Measurements from ENCODE around the gene CCDC47. TPM values are rescaled to one million over a fixed set of nuclear protein-coding genes. Genes with fewer than 3 reads are reported as not detected.

CCDC47 gene
- total RNA-seq, 1 donor from 2014 or later, result 55.9 TPM

DNA sequence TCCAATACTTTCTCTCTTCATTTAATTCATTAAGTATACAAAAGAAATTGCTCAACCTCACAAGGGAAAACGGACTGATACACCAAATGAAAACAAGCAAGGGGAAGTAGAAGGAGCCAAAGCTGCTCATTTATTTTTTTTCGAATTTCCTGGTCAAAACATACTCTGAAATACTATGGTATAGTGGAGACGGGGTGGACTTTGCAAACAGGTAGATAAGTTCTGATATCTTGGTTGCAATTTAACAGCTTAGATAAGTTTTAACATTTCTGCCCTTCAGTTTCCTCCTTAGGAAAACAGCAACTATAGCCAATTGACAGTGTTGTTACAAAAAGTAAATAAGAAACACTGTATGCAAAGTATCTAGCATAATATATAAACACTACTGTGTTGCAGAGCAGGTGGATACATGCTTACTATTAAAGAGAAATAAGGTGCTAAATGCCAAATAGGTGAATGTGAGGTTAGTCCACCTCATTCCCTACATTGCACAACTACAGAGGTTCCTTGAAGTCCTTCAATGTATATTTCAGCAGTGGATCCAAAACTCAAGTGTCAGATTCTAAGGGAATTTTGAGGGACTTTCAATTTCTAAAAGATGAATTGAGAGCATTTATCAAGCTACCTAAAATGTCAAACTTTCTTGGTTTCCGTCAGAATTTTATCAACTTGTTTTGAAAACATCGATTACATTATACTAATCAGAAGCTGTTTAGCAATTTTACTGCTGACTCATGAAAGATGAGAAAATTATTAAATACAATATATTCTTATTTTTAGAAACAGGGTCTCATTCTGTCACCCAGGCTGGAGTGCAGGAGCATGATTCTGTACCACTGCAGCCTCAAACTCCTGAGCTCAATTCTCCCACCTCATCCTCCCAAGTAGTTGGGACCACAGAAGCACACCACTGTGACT lies 11.0 kb downstream of the CCDC47 start:
- H3K27ac Mint-ChIP-seq, result no peak overlapping the region
- peaks cover 25% of the 10 kb centered on the region for H3K36me3 Mint-ChIP-seq
- H3K9me3 Mint-ChIP-seq, result no peaks in the 10 kb centered on the region
- TF ChIP-seq, protein P1, sequence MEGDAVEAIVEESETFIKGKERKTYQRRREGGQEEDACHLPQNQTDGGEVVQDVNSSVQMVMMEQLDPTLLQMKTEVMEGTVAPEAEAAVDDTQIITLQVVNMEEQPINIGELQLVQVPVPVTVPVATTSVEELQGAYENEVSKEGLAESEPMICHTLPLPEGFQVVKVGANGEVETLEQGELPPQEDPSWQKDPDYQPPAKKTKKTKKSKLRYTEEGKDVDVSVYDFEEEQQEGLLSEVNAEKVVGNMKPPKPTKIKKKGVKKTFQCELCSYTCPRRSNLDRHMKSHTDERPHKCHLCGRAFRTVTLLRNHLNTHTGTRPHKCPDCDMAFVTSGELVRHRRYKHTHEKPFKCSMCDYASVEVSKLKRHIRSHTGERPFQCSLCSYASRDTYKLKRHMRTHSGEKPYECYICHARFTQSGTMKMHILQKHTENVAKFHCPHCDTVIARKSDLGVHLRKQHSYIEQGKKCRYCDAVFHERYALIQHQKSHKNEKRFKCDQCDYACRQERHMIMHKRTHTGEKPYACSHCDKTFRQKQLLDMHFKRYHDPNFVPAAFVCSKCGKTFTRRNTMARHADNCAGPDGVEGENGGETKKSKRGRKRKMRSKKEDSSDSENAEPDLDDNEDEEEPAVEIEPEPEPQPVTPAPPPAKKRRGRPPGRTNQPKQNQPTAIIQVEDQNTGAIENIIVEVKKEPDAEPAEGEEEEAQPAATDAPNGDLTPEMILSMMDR (IDR thresholded peaks at IDR 0.05; ENCODE audit: unreplicated experiment), result no peak
- H3K27me3 Mint-ChIP-seq (ENCODE audit: low read depth), result no peaks in the 10 kb centered on the region
- no peak for DNase-seq (ENCODE audit: low spot score in 2 of 2, unreplicated experiment in 2 of 2)
- H3K4me3 Mint-ChIP-seq, result no peak overlapping the region
- no peaks in the 10 kb centered on the region for H3K4me1 Mint-ChIP-seq

DNA sequence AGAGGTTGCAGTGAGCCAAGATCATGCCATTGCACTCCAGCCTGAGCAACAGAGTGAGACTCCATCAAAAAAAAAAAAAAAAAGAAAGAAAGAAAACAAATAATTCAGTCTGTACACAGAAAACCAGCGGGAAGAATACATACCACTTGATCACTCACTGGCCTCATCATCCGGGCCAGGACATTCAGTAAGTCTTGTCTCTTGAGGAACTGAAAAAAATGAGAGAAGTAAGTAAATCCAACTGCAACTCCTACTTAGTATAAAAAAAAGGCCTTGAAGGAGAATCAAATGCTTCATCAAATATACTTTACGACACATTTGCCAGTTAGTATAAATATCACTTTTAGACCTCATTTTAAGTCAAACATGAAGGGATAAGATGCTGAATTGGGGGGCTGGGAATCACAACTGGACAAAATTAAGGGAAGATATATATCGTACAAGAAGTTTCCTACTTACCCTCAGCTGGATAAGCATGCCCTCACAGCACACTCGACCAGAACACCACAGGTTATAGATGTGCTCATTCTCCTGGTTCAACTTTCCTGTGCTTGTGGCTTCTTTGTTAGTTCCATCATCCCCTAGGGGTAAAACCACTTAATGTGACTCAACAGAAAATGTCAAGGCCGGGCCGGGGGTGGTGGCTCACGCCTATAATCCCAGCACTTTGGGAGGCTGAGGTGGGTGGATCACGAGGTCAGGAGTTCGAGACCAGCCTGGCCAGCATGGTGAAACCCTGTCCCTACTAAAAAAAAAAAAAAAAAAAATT lies 12.4 kb downstream of the CCDC47 start:
- no peak overlapping the region for H3K27ac Mint-ChIP-seq
- H3K4me1 Mint-ChIP-seq, result no peaks in the 10 kb centered on the region
- no peak overlapping the region for H3K4me3 Mint-ChIP-seq
- H3K9me3 Mint-ChIP-seq, result no peaks in the 10 kb centered on the region
- DNase-seq (ENCODE audit: low spot score in 2 of 2, unreplicated experiment in 2 of 2), result no peak
- H3K27me3 Mint-ChIP-seq (ENCODE audit: low read depth), result no peaks in the 10 kb centered on the region
- TF ChIP-seq, protein P1 (IDR thresholded peaks at IDR 0.05; ENCODE audit: unreplicated experiment), result no peak
- H3K36me3 Mint-ChIP-seq, result peaks cover 32% of the 10 kb centered on the region

DNA sequence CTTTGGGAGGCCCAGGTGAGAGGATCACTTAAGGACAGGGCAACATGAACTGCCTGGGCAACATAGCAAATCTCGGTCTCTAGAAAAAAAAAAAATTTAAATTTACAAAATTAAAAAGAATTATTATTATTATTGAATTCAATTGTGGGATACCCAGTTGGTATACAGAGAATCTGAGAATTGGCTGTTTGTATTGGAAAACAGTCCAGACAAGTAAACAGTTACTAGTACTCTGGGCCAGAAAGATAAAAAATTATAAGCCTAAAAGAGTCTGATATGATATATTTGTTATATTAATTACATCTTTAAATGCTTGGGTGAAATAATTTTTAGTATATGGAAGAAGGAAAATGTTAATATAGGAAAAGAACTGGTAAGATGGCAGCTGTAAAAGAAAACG lies 15.0 kb downstream of the CCDC47 start:
- peaks cover 33% of the 10 kb centered on the region for H3K36me3 Mint-ChIP-seq
- no peak for DNase-seq (ENCODE audit: low spot score in 2 of 2, unreplicated experiment in 2 of 2)
- H3K9me3 Mint-ChIP-seq, result no peaks in the 10 kb centered on the region
- TF ChIP-seq, protein P1 (IDR thresholded peaks at IDR 0.05; ENCODE audit: unreplicated experiment), result no peak
- H3K27me3 Mint-ChIP-seq (ENCODE audit: low read depth), result no peaks in the 10 kb centered on the region
- no peak overlapping the region for H3K27ac Mint-ChIP-seq
- no peaks in the 10 kb centered on the region for H3K4me1 Mint-ChIP-seq
- no peak overlapping the region for H3K4me3 Mint-ChIP-seq

DNA sequence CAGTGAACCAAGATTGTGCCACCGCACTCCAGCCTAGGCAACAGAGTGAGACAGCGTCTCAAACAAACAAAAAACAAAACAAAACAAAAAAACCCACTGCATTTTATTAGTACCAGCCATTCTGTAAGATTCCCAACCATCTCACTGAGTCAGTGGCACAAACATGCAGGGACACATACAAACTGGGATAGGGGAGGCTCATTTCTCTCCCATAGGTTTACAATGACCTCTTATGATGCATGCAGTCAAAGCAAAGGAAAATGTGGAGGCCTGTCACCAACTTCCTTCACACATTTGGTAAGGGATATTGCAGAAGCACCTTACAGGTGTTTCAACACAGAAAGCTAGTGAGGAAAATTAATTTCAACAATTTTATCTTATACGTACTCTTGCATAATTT lies 19.4 kb downstream of the CCDC47 start:
- Mint-ChIP-seq H3K27me3 (ENCODE audit: low read depth) (no peaks in the 10 kb centered on the region), H3K27ac (no peak overlapping the region), H3K9me3 (no peaks in the 10 kb centered on the region), H3K36me3 (peaks cover 32% of the 10 kb centered on the region), H3K4me1 (no peaks in the 10 kb centered on the region), H3K4me3 (no peak overlapping the region)
- TF ChIP-seq, protein P1 (IDR thresholded peaks at IDR 0.05; ENCODE audit: unreplicated experiment), result no peak
- no peak for DNase-seq (ENCODE audit: low spot score in 2 of 2, unreplicated experiment in 2 of 2)

DNA sequence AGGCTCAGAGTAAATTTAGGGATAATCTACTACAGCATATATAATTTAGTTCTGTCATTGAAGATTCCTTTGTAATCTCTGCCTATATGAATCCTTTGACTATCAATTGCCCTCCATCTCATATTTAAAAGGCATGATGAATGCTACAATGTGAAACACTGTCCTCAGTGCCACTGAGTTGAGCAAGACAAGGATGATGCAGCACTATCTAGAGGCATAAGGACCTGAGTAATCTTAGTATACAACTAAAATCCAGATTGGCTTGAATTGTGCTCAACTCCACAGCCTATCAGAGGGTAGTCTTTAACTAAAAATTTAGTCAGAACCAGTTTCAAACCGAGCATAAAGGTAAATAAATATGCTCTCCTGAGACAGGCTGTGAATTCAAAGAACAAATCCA lies 20.2 kb downstream of the CCDC47 start:
- Mint-ChIP-seq H3K4me3 (no peak overlapping the region), H3K36me3 (peaks cover 32% of the 10 kb centered on the region), H3K9me3 (no peaks in the 10 kb centered on the region), H3K27me3 (ENCODE audit: low read depth) (no peaks in the 10 kb centered on the region), H3K4me1 (no peaks in the 10 kb centered on the region), H3K27ac (no peak overlapping the region)
- TF ChIP-seq, protein P1 (IDR thresholded peaks at IDR 0.05; ENCODE audit: unreplicated experiment), result no peak
- no peak for DNase-seq (ENCODE audit: low spot score in 2 of 2, unreplicated experiment in 2 of 2)
